Amniotic stem cell (primary cell): ENCODE results near the gene EEF2K.
"Not testable (repeated sequence)": the region's sequence is repeated elsewhere in the genome, so short reads cannot be mapped to it uniquely, and the experiment has no call there.

Experiments
- DNase-seq: peaks from one replicate; lab custom pipeline; 2025; lab: John Stamatoyannopoulos, UW

The EEF2K gene

GRCh38 chr16:22206013-22206841 is at the start of gene EEF2K:
TSS of gene EEF2K (plus strand) at chr16:22206278. CDS start at chr16:22225730, 19,452 bp downstream.
- DNase-seq: peak; percentile 95

GRCh38 chr16:22161401-22161800 is 44.7 kb upstream of the EEF2K start:
- DNase-seq: no peak

- DNase-seq: no peak
These were observed 44.0 kb upstream of the EEF2K start, which contains the start of gene SDR42E2 for GRCh38 chr16:22161999-22162655. TSS of gene SDR42E2 (plus strand) at chr16:22162506. CDS start at chr16:22165583, 3,077 bp downstream.

GRCh38 chr16:22162656-22163009 is 43.4 kb upstream of the EEF2K start:
- no peak for DNase-seq

GRCh38 chr16:22163806-22164205 is 42.3 kb upstream of the EEF2K start:
- no peak for DNase-seq

GRCh38 chr16:22164482-22164881 is 41.6 kb upstream of the EEF2K start:
- no peak for DNase-seq

- DNase-seq: no peak
These were observed 40.4 kb upstream of the EEF2K start for GRCh38 chr16:22165508-22166285.

GRCh38 chr16:22171953-22172352 is 34.1 kb upstream of the EEF2K start:
- DNase-seq: no peak

GRCh38 chr16:22172642-22173041 is 33.4 kb upstream of the EEF2K start:
- not testable (repeated sequence) for DNase-seq

- no peak for DNase-seq
These were observed 31.4 kb upstream of the EEF2K start for GRCh38 chr16:22174642-22175041.

GRCh38 chr16:22177968-22178930 is 27.8 kb upstream of the EEF2K start:
- no peak for DNase-seq

- DNase-seq: no peak
These were observed 24.7 kb upstream of the EEF2K start for GRCh38 chr16:22181426-22181825.

- no peak for DNase-seq
These were observed 24.2 kb upstream of the EEF2K start for GRCh38 chr16:22181843-22182242.

GRCh38 chr16:22183335-22183734 is 22.7 kb upstream of the EEF2K start:
- no peak for DNase-seq

- no peak for DNase-seq
These were observed 22.0 kb upstream of the EEF2K start for GRCh38 chr16:22183901-22184614.

GRCh38 chr16:22184615-22184968 is 21.5 kb upstream of the EEF2K start:
- no peak for DNase-seq

GRCh38 chr16:22186517-22186916 is 19.6 kb upstream of the EEF2K start:
- no peak for DNase-seq

- DNase-seq: no peak
These were observed 17.8 kb upstream of the EEF2K start for GRCh38 chr16:22188267-22188594.

- DNase-seq: peak; percentile 78
These were observed 17.3 kb upstream of the EEF2K start for GRCh38 chr16:22188595-22189442.

- DNase-seq: no peak
These were observed 16.5 kb upstream of the EEF2K start for GRCh38 chr16:22189473-22190080.
